OCI-LY7 (cell line): ENCODE results near the gene TBC1D10A. TPM values are rescaled to one million over a fixed set of nuclear protein-coding genes. Genes with fewer than 3 reads are reported as not detected.

ENCODE experiments used
- BruUV-seq: library from RNA; stranded (reverse); fragments of 400-500 nt; replicated peaks from 2 replicates; lab custom pipeline; 2021; lab: Mats Ljungman, UMichigan
- CTCF ChIA-PET: fragments of 300-600 bp; sonication (Branson Sonifier 250); formaldehyde crosslinking; loops from one replicate; lab custom pipeline; 2022; ENCODE audit warnings: antibody characterized with exemption; ENCODE audit not compliant: unreplicated experiment; lab: Charles Lee
- POLR2A ChIA-PET: fragments of 300-600 bp; sonication (Branson Sonifier 250); formaldehyde crosslinking; loops from one replicate; lab custom pipeline; 2022; ENCODE audit warnings: antibody characterized with exemption; lab: Charles Lee
- DNase-seq: peaks from one replicate; pipeline ENCODE4 v3.0.0-alpha.2; 2015; ENCODE audit warnings: low spot score
- H2AFZ ChIP-seq: fragments of 200-600 bp; sonication (generic), shearing (Covaris generic); 2 replicates; pipeline ENCODE4 v1.6.1; 2014; ENCODE audit warnings: mild to moderate bottlenecking, antibody characterized with exemption, low read length, moderate library complexity
- H3K27ac ChIP-seq: fragments of 200-600 bp; sonication (generic); 2 replicates; pipeline ENCODE4 v1.5.1; 2014; ENCODE audit warnings: mixed run types, low read depth, mild to moderate bottlenecking, moderate library complexity, low read length, inconsistent platforms; ENCODE audit not compliant: poor library complexity, severe bottlenecking
- H3K36me3 ChIP-seq: fragments of 200-600 bp; sonication (generic); 2 replicates; pipeline ENCODE4 v1.6.1; 2014; ENCODE audit warnings: mild to moderate bottlenecking, antibody characterized with exemption, low read length, moderate library complexity, mixed read lengths; ENCODE audit not compliant: insufficient read depth
- H3K4me1 ChIP-seq: fragments of 200-600 bp; sonication (generic); 2 replicates; pipeline ENCODE4 v1.5.1; 2014; ENCODE audit warnings: mild to moderate bottlenecking, low read length; ENCODE audit not compliant: insufficient read depth, poor library complexity, severe bottlenecking
- H3K4me2 ChIP-seq: fragments of 200-600 bp; sonication (generic); 2 replicates; pipeline ENCODE4 v1.6.1; 2014; ENCODE audit warnings: mild to moderate bottlenecking, low read length
- H3K4me3 ChIP-seq: fragments of 200-600 bp; sonication (generic); 2 replicates; pipeline ENCODE4 v1.5.1; 2014; ENCODE audit warnings: mild to moderate bottlenecking, low read depth, low read length; ENCODE audit not compliant: poor library complexity, severe bottlenecking
- H3K79me2 ChIP-seq: fragments of 200-600 bp; sonication (generic); 2 replicates; pipeline ENCODE4 v1.6.1; 2016; ENCODE audit warnings: low read depth, mild to moderate bottlenecking, low read length, moderate library complexity, mixed read lengths; ENCODE audit not compliant: insufficient read depth
- H3K9me2 ChIP-seq: fragments of 200-600 bp; sonication (generic); 2 replicates; pipeline ENCODE4 v1.6.1; 2016; ENCODE audit warnings: mild to moderate bottlenecking, low read length, mixed read lengths; ENCODE audit not compliant: insufficient read depth
- H3K9me3 ChIP-seq: fragments of 200-600 bp; sonication (generic); 2 replicates; pipeline ENCODE4 v1.6.1; 2014; ENCODE audit warnings: mild to moderate bottlenecking, mixed run types, low read length, mixed read lengths
- H4K20me1 ChIP-seq: fragments of 200-600 bp; sonication (generic); 2 replicates; pipeline ENCODE4 v1.6.1; 2014; ENCODE audit warnings: mild to moderate bottlenecking, antibody characterized with exemption, low read length, moderate library complexity, mixed read lengths; ENCODE audit not compliant: insufficient read depth
- CTCF ChIP-seq: fragments of 200-600 bp; sonication (generic); conservative IDR thresholded peaks from 2 replicates; pipeline ENCODE4 v1.5.1; 2014; ENCODE audit warnings: mild to moderate bottlenecking, antibody characterized with exemption, low read length, moderate library complexity, mixed read lengths
- EZH2phosphoT487 ChIP-seq: fragments of 200-600 bp; sonication (generic); IDR thresholded peaks from 2 replicates; pipeline ENCODE4 v1.6.1; 2018; ENCODE audit warnings: low read depth, borderline replicate concordance, mild to moderate bottlenecking, mixed run types, antibody characterized with exemption, low read length, moderate library complexity, mixed read lengths
- intact Hi-C: fragments of 100-400 bp; cut with micrococcal nuclease; formaldehyde crosslinking; loops from one replicate; pipeline ENCODE4 v1.10.0; 2022; ENCODE audit not compliant: unreplicated experiment
- total RNA-seq, 2 experiments: library from RNA; depleted of rRNA in 1 of 2; stranded (reverse); fragments of >200 nt in 1 of 2; shearing (Covaris generic) in 1 of 2; gene quantifications; 2 replicates each; pipeline ENCODE4 v1.2.3, GENCODE V29; 2014 to 2022

TBC1D10A gene
- total RNA-seq, 2 experiments from 2014 or later = 15.1 to 16.2 TPM

GRCh38 chr22:30254314-30254713 lies 72.4 kb downstream of the TBC1D10A start:
- no peak overlapping the region for H3K4me3 ChIP-seq
- no peak for DNase-seq
- POLR2A ChIA-PET = interaction anchor here (0.6 kb wide), 1 partner anchor 647 kb away, joined by 3 read pairs; no protein-coding TSS in a partner anchor
- intact Hi-C loops = no loop called here
- no peak overlapping the region for H3K27ac ChIP-seq
- TF ChIP-seq EZH2phosphoT487 (no peak), CTCF (no peak)
- no peak overlapping the region for H3K4me2 ChIP-seq
- H3K9me2 ChIP-seq = no peaks in the 10 kb centered on the region
- no peaks in the 10 kb centered on the region for H3K79me2 ChIP-seq
- H2AFZ ChIP-seq = no peak overlapping the region
- H4K20me1 ChIP-seq = no peaks in the 10 kb centered on the region
- BruUV-seq = no TSS peak
- no peaks in the 10 kb centered on the region for H3K9me3 ChIP-seq
- H3K36me3 ChIP-seq = no peaks in the 10 kb centered on the region
- CTCF ChIA-PET = interaction anchor here (1.4 kb wide), 1 partner anchor 9 kb away, joined by 3 read pairs; no protein-coding TSS in a partner anchor
- no peaks in the 10 kb centered on the region for H3K4me1 ChIP-seq

GRCh38 chr22:30253205-30253852 lies 73.4 kb downstream of the TBC1D10A start:
- POLR2A ChIA-PET = no interaction called here
- no peaks in the 10 kb centered on the region for H3K9me3 ChIP-seq
- no peak overlapping the region for H2AFZ ChIP-seq
- CTCF ChIA-PET = interaction anchor here (0.5 to 1.4 kb wide), 2 partner anchors 10 to 95 kb away, joined by 3 to 4 read pairs; no protein-coding TSS in a partner anchor
- H3K27ac ChIP-seq = no peak overlapping the region
- TF ChIP-seq CTCF (no peak), EZH2phosphoT487 (no peak)
- H4K20me1 ChIP-seq = no peaks in the 10 kb centered on the region
- H3K4me1 ChIP-seq = no peaks in the 10 kb centered on the region
- DNase-seq = no peak
- intact Hi-C loops = no loop called here
- no peaks in the 10 kb centered on the region for H3K9me2 ChIP-seq
- no peaks in the 10 kb centered on the region for H3K79me2 ChIP-seq
- H3K4me3 ChIP-seq = no peak overlapping the region
- BruUV-seq = no TSS peak
- H3K4me2 ChIP-seq = no peak overlapping the region
- no peaks in the 10 kb centered on the region for H3K36me3 ChIP-seq
